CD4-positive, alpha-beta T cell treated with Interleukin-12 subunit alpha and Interleukin-12 subunit beta, for 1 hour (primary cell): ENCODE measurements around the gene TMSB4X.
"Not testable (repeated sequence)": the region's sequence is repeated elsewhere in the genome, so short reads cannot be mapped to it uniquely, and the experiment has no call there.

ENCODE experiments used
- DNase-seq: peaks from one replicate; pipeline ENCODE4 v3.0.0-alpha.2; 2020

Gene TMSB4X

DNA sequence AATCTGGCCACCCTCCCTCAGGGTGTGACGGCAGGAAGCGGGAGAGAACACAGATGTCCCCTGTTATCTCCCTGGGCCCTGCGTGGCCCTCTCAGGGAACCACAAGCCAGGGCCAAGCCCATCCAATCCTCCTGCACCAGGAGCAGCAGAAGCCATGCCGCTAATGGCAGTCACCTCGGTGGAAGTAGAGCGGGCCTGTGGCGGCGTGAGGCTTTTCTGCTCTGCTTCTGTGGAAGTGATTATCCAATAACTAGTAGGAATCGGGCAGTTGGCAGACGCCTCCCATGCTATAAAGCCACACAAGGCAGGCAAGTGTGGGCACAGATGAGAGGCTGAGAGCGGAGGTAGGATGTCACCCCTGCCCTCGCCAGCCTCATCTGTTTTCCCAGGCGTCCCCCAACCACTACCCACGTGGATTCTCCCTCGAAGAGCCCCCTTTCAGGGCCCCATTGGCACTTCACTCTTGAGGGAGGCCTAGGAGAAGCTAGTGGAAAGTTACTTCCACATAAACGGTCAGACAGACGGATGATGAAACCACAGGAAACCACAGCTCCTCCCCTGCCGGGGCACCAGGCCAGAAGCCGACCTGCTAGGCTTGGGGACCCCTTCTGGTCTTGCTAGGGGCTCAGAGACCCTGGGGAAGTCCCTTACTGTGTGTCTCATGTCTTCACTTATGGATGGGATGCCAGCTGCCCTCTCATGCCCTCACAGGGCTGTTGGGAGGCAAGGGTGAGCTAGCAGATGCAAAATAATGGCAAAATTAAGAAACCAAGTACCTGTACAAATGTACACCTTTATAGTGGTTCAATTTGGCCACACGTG, 18.8 kb upstream of the TMSB4X start:
- DNase-seq: peak; percentile 77

DNA sequence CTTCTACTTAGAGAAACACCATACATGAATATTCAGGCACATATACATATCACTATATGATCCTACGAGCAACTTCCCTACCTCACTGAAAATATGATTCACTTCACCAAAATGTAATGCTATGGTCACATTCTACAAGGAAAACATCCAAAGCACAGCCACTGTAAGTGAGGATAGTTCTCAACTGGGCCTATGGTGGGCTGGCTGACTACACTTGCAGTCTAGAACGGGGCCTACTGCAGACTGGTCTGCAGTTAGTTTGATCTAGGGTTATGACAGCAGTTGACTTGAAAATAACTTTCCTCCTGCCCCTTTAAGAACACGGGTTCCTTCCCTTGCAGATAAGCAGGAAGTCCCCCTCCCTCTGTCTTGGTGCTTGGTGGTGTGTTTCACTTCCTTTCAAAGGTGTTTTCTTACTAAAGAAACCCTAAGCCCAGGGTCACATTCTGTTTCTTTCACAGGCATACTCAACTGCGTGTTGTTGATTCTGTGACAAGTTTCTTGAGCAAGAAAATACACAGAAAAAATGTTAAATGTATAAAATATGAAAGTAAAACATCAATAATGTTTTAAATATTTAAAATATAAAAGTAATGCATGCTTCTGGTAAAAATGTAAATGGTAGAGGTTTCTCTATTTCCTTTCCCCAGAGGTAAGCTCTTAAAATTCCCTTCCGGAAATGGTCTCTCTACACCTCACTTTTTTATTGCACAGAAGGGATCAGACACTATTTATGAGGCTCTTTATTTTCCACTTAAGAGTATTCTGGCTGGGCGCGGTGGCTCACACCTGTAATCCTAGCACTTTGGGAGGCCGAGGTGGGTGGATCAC, 18.0 kb upstream of the TMSB4X start:
- DNase-seq: peak; percentile 82

DNA sequence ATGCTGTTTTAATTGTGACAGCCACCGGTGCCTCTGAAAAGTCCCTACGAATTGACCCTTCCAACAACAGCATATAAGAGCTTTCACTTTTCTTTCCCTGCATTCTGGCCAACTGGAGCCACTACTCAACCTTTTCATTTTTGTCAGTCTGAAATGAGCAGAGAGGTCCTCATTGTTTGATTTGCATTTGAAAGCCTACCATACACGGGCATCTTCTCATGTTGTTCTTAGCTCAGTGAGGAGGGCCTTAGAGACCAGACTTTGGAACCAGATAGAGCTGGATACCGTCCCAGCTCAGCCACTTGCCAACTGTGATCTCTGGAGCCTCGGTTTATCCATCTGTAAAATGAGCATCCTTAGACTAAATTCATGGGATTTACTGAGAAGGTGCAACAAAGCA, 16.9 kb upstream of the TMSB4X start:
- DNase-seq: no peak

DNA sequence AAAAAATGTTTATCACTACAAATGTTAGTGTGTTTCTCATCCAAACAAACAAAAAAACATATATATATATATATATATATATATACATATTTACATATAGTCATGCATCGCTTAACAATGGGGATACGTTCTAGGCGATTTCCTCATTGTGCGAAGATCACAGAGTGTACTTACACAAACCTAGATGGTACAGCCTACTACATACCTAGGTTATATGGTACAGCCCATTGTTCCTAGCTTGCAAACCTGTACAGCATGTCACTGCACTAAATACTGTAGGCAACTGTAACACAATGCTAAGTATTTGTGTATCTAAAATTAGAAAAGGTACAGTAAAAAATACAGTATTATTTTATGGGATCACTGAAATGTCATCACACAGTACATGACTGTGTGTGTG, 16.4 kb upstream of the TMSB4X start:
- no peak for DNase-seq

DNA sequence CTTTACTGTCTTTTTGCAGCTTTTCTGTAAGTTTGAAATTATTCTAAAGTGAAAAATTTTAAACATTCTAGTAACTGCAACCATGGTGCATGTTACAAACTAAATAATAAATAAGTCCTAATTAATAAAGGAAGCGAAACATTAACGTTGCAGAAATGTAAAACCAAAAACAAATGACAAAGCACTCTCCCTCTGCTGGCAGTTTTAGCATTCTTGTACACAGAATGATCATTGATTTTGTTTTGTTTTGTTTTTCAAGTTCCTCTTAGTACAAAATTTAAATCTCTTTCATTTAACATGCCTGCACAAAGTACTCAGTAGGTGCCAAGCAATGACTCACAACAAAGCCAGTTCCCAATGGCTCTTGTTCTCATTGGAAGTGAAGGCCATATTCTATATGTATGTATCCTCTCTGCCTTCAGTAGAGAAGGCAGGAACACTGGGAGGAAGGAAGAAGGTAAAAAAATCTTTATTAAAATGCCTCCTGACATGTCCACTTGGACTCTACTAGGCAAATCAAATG, 13.7 kb upstream of the TMSB4X start:
- DNase-seq: no peak

DNA sequence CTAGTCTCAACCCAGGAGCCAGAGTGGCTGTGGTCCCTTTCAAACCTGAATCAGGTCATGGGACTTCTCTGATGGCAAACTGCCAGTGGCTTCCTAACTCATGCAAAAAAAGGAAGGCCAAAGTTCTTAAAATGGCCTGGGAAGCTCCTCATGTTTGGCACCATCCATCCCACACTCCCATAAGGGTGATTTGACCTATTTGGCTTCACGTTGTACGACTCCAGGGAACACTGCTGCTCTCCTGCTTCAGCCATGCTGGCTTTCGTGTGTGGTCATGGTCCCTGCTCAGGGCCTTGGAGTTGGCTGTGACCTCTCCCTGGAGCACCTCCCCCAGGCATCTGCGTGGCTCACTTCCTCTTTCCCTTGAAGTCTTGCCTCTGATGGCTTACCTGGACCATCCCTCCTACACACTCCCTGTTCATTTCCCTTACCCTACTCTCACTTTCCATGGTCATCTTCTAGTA, 12.8 kb upstream of the TMSB4X start:
- no peak for DNase-seq

DNA sequence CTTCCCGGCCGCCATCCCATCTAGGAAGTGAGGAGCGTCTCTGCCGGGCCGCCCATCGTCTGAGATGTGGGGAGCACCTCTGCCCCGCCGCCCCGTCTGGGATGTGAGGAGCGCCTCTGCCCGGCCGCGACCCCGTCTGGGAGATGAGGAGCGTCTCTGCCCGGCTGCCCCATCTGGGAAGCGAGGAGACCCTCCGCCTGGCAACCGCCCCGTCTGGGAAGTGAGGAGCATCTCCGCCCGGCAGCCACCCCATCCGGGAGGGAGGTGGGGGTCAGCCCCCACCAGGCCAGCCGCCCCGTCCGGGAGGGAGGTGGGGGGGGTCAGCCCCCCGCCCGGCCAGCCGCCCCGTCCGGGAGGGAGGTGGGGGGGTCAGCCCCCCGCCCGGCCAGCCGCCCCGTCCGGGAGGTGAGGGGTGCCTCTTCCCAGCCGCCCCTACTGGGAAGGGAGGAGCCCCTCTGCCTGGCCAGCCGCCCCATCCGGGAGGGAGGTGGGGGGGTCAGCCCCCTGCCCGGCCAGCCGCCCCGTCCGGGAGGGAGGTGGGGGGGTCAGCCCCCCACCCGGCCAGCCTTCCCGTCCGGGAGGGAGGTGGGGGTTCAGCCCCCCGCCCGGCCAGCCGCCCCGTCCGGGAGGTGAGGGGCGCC, 11.6 kb upstream of the TMSB4X start:
- DNase-seq: not testable (repeated sequence)

DNA sequence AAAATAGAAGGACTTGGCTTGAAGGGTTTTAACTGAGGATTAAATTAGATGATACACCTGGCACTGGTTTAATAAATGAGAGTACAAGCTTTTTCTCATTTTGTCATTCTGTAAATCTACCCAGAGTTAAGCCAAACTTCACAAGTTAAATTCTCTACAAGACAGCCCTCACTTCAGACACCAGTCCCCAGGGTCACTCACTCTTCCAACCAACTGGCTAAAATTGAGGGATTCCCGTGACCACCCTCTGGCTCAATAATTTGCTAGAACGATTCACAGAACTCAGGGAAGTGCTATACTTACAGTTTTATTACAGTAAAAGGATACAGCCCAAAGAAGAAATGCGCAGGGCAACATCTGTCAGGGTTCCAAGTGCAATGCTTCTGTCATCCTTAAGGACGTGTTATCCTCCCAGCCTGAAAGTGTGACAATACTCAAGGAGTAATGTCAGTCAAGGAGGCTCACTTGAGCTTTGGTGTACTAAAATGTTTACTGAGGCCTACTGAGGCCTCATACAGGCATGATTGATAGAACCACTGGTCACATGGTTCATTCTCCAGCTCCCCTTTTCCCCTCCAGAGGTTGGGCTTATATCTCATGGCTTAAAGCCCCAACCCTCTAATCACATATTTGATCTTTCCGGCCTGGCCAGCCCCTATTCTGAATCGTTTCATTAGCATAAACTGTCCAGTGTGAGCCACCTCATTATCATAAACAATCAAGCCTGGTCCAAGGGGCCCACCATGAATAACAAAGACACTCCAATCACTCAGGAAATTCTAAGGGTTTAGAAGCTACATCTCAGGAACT, 9.6 kb upstream of the TMSB4X start:
- no peak for DNase-seq

DNA sequence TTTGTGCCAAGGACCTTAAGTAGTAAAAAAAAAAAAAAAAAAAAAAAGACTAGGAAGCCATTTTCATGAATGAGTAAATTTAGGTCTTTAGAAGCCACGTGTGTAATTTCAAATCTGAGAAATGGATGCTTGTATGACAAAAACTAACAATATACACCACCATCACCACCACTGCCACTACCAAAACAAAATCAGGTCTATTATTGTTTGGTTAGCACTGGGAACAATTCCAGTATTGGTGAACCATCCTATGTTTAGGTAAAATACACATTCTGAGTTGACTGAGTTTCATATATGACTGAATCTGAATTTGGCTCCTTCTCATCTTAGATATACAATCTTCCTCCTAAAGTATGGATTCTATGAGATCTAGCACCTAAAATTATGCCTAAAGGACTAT, 8.8 kb upstream of the TMSB4X start:
- no peak for DNase-seq

DNA sequence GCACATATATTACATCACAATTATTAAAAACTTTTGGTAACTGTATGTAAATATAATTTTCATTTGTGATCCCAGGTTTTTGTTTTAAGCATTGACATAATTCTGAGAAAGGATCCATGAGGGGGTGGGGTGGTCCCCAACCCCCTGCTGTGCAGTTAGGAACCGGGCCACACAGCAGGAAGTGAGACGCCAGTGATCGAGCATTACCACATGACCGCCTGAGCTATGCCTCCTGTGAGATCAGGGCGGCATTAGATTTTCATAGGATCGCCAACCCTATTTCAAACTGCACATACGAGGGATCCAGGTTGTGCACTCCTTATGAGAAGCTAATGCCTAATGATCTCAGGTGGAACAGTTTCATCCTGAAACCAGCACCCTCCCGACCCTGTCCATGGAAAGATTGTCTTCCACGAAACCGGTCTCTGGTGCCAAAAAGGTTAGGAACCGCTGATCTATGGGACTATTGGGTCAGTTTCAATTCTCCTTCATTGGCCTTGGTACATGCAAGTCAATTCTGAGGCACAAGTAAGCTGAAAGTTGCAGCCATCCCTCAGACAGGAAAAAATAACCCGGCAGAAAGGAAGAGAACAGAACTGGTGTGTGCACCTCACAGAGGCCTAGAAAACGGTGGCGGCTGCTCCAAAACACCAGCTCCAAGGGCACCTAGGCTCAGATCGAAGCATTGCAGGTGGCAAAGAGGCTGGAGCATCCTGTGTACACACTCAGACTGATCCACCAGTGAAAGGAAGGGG, 7.0 kb upstream of the TMSB4X start:
- no peak for DNase-seq

DNA sequence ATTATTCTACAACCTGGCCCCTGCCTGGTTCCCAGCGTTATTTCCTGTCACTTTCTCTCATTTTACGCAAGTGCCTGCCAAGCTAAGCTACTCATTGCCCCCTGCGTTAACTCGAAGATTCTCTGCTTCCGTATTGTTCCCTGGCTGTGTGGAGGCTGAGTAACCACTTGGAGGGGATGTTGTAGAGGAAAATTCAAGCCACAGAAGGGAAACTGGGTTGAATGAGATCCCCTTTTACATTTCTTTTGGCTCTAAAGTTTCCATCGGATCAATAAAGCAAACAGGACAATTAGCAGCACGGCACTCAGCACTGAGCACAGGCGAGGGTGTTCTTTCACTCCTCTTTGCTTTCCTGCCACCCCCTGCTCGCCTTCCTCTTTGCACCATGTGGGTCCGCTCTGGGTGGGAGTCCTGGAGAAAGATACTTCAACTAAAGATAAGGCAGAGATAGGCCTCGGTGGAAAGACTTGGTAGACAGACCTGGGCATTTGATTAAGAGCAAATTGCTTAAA, 4.2 kb upstream of the TMSB4X start:
- peak; percentile 80 for DNase-seq

DNA sequence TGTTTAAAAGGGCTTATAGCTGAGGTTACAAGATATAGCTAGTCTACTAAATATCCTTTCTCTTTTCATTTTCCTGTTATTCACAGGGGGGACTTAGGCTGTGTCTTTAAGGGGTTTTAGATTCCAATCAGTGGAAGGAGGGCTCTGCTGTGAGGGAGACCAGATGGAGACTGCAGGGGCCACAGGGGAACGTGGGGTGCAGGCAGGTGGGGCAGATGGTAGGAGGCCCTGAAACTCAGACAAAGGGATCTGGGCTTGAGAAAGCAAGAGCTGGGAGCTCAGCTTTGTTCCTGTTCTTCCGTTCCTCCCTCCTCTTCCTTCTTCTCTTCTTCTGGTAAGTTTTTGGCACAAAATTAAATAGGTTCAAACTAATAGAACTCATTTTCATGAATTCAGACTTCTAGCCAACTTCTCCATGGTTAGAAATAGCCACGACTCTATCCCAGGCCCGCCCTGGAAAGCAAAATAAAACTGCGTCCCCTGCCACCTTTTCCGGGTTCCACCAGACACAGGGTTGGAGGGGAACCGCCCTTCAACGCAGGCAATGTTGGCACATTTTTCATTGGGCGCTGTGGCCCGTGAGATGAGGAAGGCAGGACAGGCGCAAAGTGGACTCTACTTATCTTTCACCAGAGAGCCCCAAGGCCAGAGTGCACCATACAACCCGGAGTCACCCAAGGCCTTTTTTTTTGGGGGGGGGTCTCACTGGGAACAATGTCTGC, 3.5 kb upstream of the TMSB4X start:
- DNase-seq: no peak

DNA sequence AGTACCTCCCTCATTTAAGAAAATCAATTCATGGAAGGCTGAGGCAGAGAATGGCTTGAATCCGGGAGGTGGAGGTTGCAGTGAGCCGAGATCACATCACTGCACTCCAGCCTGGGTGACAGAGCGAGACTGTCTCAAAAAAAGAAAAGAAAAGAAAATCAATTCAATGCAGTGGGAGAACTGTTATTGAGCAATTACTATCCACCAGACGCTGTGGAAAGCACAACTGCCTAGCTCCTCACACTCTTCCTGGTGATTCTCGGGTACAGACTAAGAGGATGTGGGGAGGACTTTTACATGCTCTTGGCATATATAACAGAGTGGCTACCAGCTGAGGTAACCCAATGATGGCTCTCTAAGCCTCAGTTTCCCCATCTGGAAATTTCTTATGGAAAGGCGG, 2.7 kb upstream of the TMSB4X start:
- DNase-seq: no peak

DNA sequence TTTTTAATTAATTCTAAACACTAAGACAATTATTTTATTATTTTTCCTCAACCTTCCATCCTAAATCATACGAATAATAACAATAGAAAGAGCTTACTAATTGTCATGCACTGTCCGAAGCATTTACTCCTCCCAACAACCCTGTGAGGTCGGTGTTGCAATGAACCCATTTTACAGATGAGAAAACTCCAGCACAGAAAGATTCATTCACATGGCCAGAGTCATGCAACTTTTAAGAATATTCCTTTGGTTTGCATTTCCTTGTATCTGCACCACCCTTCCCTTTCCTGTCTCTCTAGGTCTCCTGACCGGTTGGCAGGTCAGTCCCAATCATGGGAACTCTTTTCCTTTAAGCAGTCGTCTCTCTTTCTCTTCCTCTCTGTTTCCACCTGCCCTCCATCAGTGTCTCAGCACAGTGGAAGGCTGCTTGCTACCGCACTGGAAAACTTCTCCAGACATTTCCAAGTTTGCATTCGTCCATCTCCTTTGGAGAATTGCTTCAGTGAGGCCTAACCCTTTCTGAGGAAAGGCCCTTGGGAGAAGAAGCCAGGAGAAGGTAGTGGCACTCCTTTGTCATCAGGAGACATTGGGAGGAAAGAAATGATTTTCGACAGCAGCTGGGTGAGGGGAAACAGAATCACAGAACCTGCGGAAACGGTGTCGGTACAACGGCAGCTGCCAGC, 1.9 kb upstream of the TMSB4X start:
- DNase-seq: no peak

DNA sequence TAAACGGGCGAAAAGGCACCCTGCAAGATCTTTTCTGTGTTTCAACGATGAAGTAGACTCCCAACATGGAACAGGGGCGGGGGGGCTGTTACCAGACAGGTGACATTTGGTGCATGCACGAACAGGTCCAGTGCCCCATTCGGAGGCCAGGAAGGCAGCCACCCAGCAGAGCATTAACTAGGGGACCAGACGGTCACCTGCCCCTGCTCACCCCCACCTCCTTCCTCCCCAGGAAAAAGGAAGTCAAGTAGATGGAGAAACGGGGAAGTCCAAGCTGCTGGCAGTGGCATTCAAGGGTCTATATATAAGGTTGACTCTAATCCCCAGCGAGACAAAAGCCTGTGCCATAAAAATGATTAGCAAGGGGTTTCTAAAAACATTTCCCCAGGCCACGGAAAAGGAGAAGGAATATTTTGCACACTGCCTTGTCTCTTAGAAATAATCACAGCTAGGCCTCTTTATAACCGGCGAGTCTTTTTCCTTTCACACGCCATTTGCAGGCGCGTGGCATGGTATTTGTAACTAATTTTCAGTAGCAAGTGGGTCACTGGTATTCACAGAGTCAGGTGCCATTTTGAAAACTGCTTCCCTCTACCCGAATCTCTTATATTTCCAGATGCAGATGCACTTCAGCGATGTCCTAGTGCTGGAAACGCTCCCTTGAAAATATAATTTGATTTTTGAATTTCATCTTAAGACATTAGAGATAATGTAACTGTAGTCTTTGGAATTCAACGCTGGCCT, 1.2 kb upstream of the TMSB4X start:
- DNase-seq: peak; percentile 60

DNA sequence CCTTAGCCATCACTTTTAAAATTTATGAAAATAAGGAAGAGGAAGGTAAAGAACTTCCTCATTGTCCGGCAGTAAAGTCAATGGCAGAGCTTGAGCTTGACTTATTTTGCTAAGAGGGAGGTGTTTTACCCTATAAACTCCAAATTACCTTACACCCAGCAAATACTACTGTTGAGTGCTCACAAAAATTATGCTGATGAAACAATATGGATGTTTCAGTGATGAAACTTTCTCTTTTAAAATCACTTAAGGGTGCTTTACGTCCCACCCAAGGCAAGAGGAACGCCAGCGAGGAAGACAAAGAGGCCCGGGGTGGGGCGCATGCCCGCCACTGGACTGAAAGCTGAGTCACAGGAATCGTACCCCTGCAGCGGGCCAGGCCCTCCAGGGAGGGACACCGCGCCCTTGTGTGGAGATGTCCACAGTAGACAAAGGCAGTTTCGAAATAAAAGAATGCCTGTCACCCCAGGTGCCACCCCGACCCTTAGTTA, 560 bp upstream of the TMSB4X start:
- DNase-seq: no peak

DNA sequence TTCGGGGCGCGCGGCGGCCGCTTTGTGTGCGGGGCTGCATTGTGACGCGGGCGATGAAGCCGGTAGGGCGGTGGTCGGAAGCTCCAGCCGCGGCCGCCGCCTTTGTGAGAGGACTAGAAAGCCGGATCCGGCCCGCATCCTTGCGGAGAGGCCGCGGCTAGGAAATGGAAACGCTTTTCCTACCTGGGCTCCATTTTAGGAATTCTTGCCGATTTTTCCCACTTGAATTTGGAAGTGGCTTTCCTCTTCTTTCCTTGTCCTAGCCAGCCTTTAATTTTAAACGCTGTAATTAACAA, 708 bp downstream of the TMSB4X start:
- no peak for DNase-seq

DNA sequence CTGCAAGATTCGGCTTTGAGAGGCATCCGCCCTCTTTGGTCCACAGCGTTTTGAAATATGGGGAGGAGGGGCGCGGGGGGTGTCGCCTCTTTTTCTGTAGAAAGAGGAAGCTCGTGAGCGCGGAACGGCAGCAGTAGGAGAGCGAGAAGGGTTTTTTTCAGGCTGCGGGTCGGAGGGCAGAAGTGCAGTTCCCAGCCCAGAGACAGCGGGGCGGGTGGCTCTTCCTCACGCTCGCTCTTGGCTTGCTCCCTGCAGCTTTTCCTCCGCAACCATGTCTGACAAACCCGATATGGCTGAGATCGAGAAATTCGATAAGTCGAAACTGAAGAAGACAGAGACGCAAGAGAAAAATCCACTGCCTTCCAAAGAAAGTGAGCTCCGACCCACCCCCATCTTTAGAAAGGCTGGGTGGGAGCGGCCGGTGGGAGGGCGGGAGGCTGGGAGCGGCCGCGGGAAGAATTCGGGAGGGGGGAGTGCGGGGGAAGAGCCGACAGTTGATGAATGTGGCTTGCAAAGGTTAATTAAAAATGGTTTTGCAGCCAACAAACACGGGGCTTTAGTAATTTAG, 1.2 kb downstream of the TMSB4X start:
- no peak for DNase-seq
